Activated CD4-positive, alpha-beta T cell treated with anti-CD3 and anti-CD28 coated beads, Interleukin-2, amount 50 U/mL, for 4 hours (primary cell): ENCODE measurements around the gene KIAA0930.

Experiments used
- DNase-seq, 2 experiments: peaks; one replicate each; pipeline ENCODE4 v3.0.0-alpha.2; 2020

The KIAA0930 gene

GRCh38 chr22:45171830-45172229 is 68.9 kb downstream of the KIAA0930 start:
- DNase-seq, result no peak

- no peak for DNase-seq
These were observed 70.9 kb downstream of the KIAA0930 start for GRCh38 chr22:45169591-45170466.

GRCh38 chr22:45166932-45167331 is 73.8 kb downstream of the KIAA0930 start:
- DNase-seq, result no peak

GRCh38 chr22:45164270-45165088 is 76.2 kb downstream of the KIAA0930 start:
- DNase-seq, result peak; percentile 27 to 33

GRCh38 chr22:45163451-45164269 is 77.0 kb downstream of the KIAA0930 start, which contains the start of gene NUP50:
Gene NUP50 (plus strand): TSS chr22:45163925. CDS start chr22:45168178, 4,253 bp downstream.
- peak; percentile 90 to 93 for DNase-seq

GRCh38 chr22:45163099-45163450 is 77.6 kb downstream of the KIAA0930 start:
- DNase-seq, result no peak

GRCh38 chr22:45162531-45162930 is 78.2 kb downstream of the KIAA0930 start:
- no peak for DNase-seq

- DNase-seq, result no peak
These were observed 80.8 kb downstream of the KIAA0930 start for GRCh38 chr22:45159652-45160462.

- no peak for DNase-seq
These were observed 82.8 kb downstream of the KIAA0930 start for GRCh38 chr22:45157907-45158306.

GRCh38 chr22:45155050-45155840 is 85.4 kb downstream of the KIAA0930 start:
- DNase-seq, result no peak

- no peak for DNase-seq
These were observed 86.3 kb downstream of the KIAA0930 start for GRCh38 chr22:45154383-45154782.

GRCh38 chr22:45151503-45151902 is 89.2 kb downstream of the KIAA0930 start:
- no peak for DNase-seq

- no peak for DNase-seq
These were observed 90.6 kb downstream of the KIAA0930 start for GRCh38 chr22:45150139-45150538.

- DNase-seq, result no peak
These were observed 91.0 kb downstream of the KIAA0930 start for GRCh38 chr22:45149671-45150070.

- DNase-seq, result no peak
These were observed 95.8 kb downstream of the KIAA0930 start for GRCh38 chr22:45144916-45145315.

GRCh38 chr22:45142376-45142775 is 98.3 kb downstream of the KIAA0930 start:
- no peak for DNase-seq
